Transverse colon (tissue), 4 donors: ENCODE measurements around the gene ZNF83. TPM values are rescaled to one million over a fixed set of nuclear protein-coding genes. Genes with fewer than 3 reads are reported as not detected.

ENCODE experiments used
- DNase-seq: peaks from one replicate; pipeline ENCODE4 v3.0.0-alpha.2; 2019
- H3K27ac ChIP-seq, 4 donors: fragments of 200-600 bp; sonication (generic); 2 replicates each; pipeline ENCODE4 v1.5.1; 2016 to 2018; ENCODE audit warnings: inconsistent platforms in 4 of 4
- H3K27me3 ChIP-seq: fragments of 200-600 bp; sonication (generic); 2 replicates; pipeline ENCODE4 v1.5.1; 2017; ENCODE audit warnings: inconsistent platforms
- H3K36me3 ChIP-seq, 4 donors: fragments of 200-600 bp; sonication (generic); 2 replicates each; pipeline ENCODE4 v1.5.1; 2017 to 2019; ENCODE audit warnings: inconsistent platforms in 4 of 4
- H3K4me1 ChIP-seq, 4 donors: fragments of 200-600 bp; sonication (generic); 2 replicates each; pipeline ENCODE4 v1.5.1; 2017 to 2020; ENCODE audit warnings: inconsistent platforms in 4 of 4
- H3K4me3 ChIP-seq, 4 donors: fragments of 200-600 bp; sonication (generic); 1 replicate in 1 of 4; 2 replicates in 3 of 4; pipeline versions ENCODE4 v1.5.1 to v1.6.1; 2017 to 2019; ENCODE audit warnings: inconsistent platforms in 4 of 4
- H3K9me3 ChIP-seq, 2 donors: fragments of 200-600 bp; sonication (generic); 2 replicates each; pipeline ENCODE4 v1.5.1; 2017 to 2019; ENCODE audit warnings: inconsistent platforms in 2 of 2
- CTCF ChIP-seq, 5 experiments: fragments of 200-600 bp in 3 of 5; fragments of 450-650 bp in 2 of 5; sonication (generic) in 3 of 5; IDR thresholded peaks; 1 replicate in 2 of 5; 2 replicates in 3 of 5; pipeline ENCODE4 v1.5.1; 2016 to 2017; ENCODE audit warnings: antibody characterized with exemption in 5 of 5, inconsistent platforms in 3 of 5, mild to moderate bottlenecking in 2 of 5, moderate library complexity in 1 of 5
- EP300 ChIP-seq: sonication (generic); formaldehyde crosslinking; IDR thresholded peaks from one replicate; pipeline ENCODE4 v1.6.1; 2017; ENCODE audit warnings: antibody characterized with exemption, low read depth
- POLR2A ChIP-seq: fragments of 450-650 bp; IDR thresholded peaks from one replicate; pipeline ENCODE4 v1.6.1; 2016; ENCODE audit warnings: antibody characterized with exemption, mild to moderate bottlenecking, moderate library complexity
- POLR2AphosphoS5 ChIP-seq, 3 donors: sonication (generic); formaldehyde crosslinking; IDR thresholded peaks; one replicate each; pipeline ENCODE4 v1.6.1; 2016; ENCODE audit warnings: antibody characterized with exemption in 3 of 3
- WGBS, 2 donors: methylation state at CpG; one replicate each; pipeline ENCODE4 v1.1.5; 2018; ENCODE audit warnings: low coverage in 1 of 2; 5-methylcytosine and 5-hydroxymethylcytosine counted together
- in situ Hi-C, 4 donors: fragments of 200-750 bp; cut with MboI; loops; one replicate each; pipeline versions ENCODE4 v1.15.0 to v1.15.1; 2017; ENCODE audit warnings: low sequenced_read_pairs in 3 of 4, low pct_ligation_motif_present in 1 of 4, low pct_unique_long_range_greater_than_20kb in 1 of 4
- intact Hi-C: fragments of 100-400 bp; cut with DNase I; formaldehyde crosslinking; loops from one replicate; pipeline ENCODE4 v1.15.1; 2023; ENCODE audit warnings: low total_unique reads
- total RNA-seq, 4 donors: library from RNA; depleted of rRNA; stranded (reverse); fragments of >200 nt; gene quantifications; one replicate each; pipeline ENCODE4 v1.1.0, GENCODE V29; 2016

The ZNF83 gene
- total RNA-seq, 4 donors from 2014 or later, result 13.3 to 55.6 (median 26.7) TPM

GRCh38 chr19:52667972-52668371 is 29.8 kb upstream of the ZNF83 start:
- H3K4me3 ChIP-seq, result no peak overlapping the region
- in situ Hi-C loops (no loop called here), intact Hi-C loops (no loop called here)
- H3K4me1 ChIP-seq, result no peaks in the 10 kb centered on the region
- H3K27me3 ChIP-seq, result no peaks in the 10 kb centered on the region
- H3K27ac ChIP-seq, result no peak overlapping the region
- 86 to 88% methylated on average over 6 of the region's 6 CpGs for WGBS, 2 donors
- TF ChIP-seq POLR2AphosphoS5 (IDR thresholded peaks at IDR 0.05) (no peak), EP300 (no peak), CTCF (IDR thresholded peaks at IDR 0.05) (no peak), POLR2A (no peak)
- no peaks in the 10 kb centered on the region for H3K36me3 ChIP-seq
- DNase-seq, result no peak
- H3K9me3 ChIP-seq, result no peaks in the 10 kb centered on the region

GRCh38 chr19:52666506-52666905 is 28.4 kb upstream of the ZNF83 start:
- H3K27ac ChIP-seq, result no peak overlapping the region
- intact Hi-C loops (no loop called here), in situ Hi-C loops (no loop called here)

DNA sequence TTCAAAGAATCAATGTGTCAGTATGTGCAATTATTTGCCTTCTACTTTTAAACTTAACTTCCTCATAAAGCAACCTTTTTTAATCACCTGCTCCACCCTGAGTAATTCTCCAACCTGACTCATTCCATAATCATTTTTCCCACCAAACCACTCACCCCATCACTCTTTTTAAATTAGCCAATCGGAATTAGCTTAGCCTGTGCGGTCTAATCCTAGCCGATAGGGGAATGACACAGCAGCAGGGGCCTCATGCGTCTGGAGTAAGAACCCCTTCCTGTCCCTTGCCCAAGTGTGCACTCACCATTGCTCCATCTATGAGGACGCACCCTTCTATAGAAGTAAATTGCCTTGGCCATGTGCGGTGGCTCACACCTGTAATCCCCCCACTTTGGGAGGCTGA is 27.4 kb upstream of the ZNF83 start:
- Histone ChIP-seq H3K27me3 (no peaks in the 10 kb centered on the region), H3K4me3 (no peak overlapping the region), H3K4me1 (no peaks in the 10 kb centered on the region), H3K9me3 (no peaks in the 10 kb centered on the region), H3K27ac (no peak overlapping the region), H3K36me3 (no peaks in the 10 kb centered on the region)
- intact Hi-C loops (no loop called here), in situ Hi-C loops (no loop called here)
- no peak for DNase-seq
- 95 to 100% methylated on average over 4 to 6 of the region's 6 CpGs for whole genome bisulfite sequencing, 2 donors
- TF ChIP-seq CTCF (IDR thresholded peaks at IDR 0.05) (no peak), EP300 (no peak), POLR2A (no peak), POLR2AphosphoS5 (IDR thresholded peaks at IDR 0.05) (no peak)

More at GRCh38 chr19:52666506-52666905, 28.4 kb upstream of the ZNF83 start:
- no peaks in the 10 kb centered on the region for H3K9me3 ChIP-seq
- H3K36me3 ChIP-seq, result no peaks in the 10 kb centered on the region
- DNase-seq, result no peak
- no peaks in the 10 kb centered on the region for H3K4me1 ChIP-seq
- H3K4me3 ChIP-seq, result no peak overlapping the region
- H3K27me3 ChIP-seq, result no peaks in the 10 kb centered on the region
- no peak for TF ChIP-seq POLR2A
- TF ChIP-seq CTCF (IDR thresholded peaks at IDR 0.05), result no peak
- no peak for TF ChIP-seq EP300
- no peak for TF ChIP-seq POLR2AphosphoS5 (IDR thresholded peaks at IDR 0.05)

GRCh38 chr19:52665027-52665426 is 26.9 kb upstream of the ZNF83 start:
- Histone ChIP-seq H3K36me3 (no peaks in the 10 kb centered on the region), H3K4me3 (no peak overlapping the region), H3K9me3 (no peaks in the 10 kb centered on the region), H3K27me3 (no peaks in the 10 kb centered on the region), H3K4me1 (no peaks in the 10 kb centered on the region), H3K27ac (no peak overlapping the region)
- no peak for DNase-seq
- 93 to 95% methylated on average over 2 to 4 of the region's 4 CpGs for WGBS, 2 donors
- intact Hi-C loops (no loop called here), in situ Hi-C loops (no loop called here)
- no peak for TF ChIP-seq EP300
- no peak for TF ChIP-seq POLR2A
- TF ChIP-seq CTCF (IDR thresholded peaks at IDR 0.05), result no peak
- no peak for TF ChIP-seq POLR2AphosphoS5 (IDR thresholded peaks at IDR 0.05)
